H7 (cell line): ENCODE results near the gene RAX. TPM values are rescaled to one million over a fixed set of nuclear protein-coding genes. Genes with fewer than 3 reads are reported as not detected.
A peak's percentile ranks its signal among the peaks of the same experiment; 100 is the strongest.
"Not testable (repeated sequence)": the region's sequence is repeated elsewhere in the genome, so short reads cannot be mapped to it uniquely, and the experiment has no call there.

Experiments used
- DNase-seq: peaks from one replicate; pipeline ENCODE4 v3.0.0; 2012
- H3K27me3 ChIP-seq: 2 replicates; pipeline ENCODE4 v1.6.0; 2011; ENCODE audit warnings: mild to moderate bottlenecking, low read length; ENCODE audit not compliant: control insufficient read depth, insufficient read depth
- H3K36me3 ChIP-seq: replicated peaks from 2 replicates; pipeline ENCODE4 v1.5.1; 2011; ENCODE audit warnings: low read length; ENCODE audit not compliant: control insufficient read depth, insufficient read depth
- H3K4me3 ChIP-seq: 2 replicates; pipeline ENCODE4 v1.5.1; 2011; ENCODE audit warnings: low read depth, mild to moderate bottlenecking, control low read depth, low read length, moderate library complexity; ENCODE audit not compliant: insufficient read depth
- total RNA-seq: library from RNA; depleted of rRNA; stranded (reverse); fragments of >200 nt; shearing (Covaris generic); gene quantifications from 2 replicates; pipeline ENCODE4 v1.2.3, GENCODE V29; 2014

The RAX gene
- total RNA-seq, 1 experiment from 2014 or later, result not detected

DNA sequence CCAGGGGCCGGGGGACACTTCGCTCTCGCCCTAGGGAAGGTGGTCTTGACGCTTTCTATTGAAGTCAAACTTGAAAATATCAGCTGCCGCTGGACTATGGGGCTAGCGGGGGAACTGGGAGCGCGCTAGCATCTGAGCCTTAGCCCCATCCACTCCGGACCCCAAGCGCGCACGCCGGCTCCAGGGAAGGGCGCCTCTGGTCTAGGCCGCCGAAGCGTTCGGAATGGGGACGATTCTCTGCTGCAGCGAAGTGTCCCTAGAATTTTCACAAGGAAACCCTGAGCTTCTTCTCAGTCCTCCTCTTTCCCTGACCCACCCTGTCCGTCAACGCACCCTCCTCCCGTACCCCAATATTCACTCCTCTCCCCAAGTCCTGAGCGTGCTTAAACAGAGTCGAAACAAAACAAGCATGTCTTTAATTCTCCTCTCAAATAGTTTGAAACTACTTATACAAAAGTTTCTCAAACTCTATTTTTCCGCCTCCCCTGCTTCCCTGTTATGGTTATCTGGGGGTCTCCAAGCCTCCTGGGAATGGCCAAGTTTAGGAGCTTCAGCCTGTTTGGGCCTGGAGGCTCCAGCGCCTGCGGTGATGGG is 5.0 kb downstream of the RAX start:
- peak; percentile 61 for DNase-seq
- Histone ChIP-seq H3K36me3 (no peaks in the 10 kb centered on the region), H3K4me3 (peak overlapping the region; percentile 35; the same call in 1 of the 2 replicates), H3K27me3 (peaks cover 98% of the 10 kb centered on the region)

DNA sequence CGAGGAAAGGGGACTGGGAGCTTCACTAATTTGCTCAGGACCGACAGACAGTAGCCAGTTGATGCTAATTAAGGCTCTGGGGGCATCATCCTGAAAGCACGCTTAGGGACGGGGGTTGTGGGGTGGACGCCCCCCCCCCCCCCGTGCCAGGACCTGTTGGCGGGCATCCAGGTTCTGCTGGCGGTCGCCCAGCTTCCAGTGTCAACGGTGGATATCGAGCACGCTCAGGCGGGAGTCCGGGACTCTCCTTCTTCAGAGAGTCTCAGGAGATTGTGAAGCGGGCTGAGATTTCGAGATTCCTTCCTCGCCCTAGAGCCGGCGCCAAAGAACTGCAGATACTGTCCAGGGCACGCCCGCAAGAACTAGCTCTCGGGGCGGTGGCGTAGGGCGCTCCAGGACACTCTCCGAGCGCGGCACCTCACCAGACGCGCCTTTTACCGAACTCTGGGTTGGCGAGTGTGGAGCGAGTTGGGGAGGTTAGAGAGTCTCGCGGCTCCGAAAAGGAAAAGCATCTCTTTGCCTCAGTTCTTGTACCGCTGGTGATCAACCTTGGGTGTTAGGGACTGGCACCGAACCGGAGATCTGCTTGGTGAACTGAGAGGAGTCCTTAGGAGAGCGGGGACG is 5.6 kb downstream of the RAX start:
- peak; percentile 74 for DNase-seq
- H3K27me3 ChIP-seq, result peaks cover 98% of the 10 kb centered on the region
- no peak overlapping the region; the same call in 1 of the 2 replicates for H3K4me3 ChIP-seq
- H3K36me3 ChIP-seq, result no peaks in the 10 kb centered on the region

DNA sequence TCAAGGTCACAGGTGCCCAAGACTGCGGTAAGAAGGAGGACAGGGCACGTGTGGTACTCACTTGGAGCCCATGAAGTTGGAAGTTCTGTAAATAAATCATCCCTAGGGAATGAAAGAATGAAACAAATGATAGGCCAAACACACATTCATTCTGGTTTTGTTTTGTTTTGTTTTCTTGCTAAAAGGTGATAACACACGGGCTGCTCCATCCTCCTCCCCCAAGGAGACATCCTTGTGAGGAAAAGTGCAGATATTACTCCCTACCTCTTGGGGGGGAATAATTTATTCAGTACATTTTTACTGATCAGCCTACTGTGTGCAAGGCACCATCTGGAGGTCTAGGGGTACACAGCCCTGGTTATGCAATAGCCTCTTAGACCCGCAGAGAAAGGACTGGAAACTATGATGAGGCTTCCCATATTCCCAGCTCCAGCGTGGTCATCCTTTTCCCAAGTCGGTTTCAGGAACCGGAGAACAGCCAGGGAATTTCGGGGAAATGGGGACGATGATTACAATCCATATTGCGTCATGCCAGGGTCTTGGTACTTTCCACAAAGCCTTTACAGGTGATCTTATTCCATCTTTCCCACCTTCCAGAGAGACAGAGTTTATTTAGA is 6.3 kb downstream of the RAX start:
- peak; percentile 28 for DNase-seq
- Histone ChIP-seq H3K36me3 (no peaks in the 10 kb centered on the region), H3K27me3 (peaks cover 94% of the 10 kb centered on the region), H3K4me3 (no peak overlapping the region)

DNA sequence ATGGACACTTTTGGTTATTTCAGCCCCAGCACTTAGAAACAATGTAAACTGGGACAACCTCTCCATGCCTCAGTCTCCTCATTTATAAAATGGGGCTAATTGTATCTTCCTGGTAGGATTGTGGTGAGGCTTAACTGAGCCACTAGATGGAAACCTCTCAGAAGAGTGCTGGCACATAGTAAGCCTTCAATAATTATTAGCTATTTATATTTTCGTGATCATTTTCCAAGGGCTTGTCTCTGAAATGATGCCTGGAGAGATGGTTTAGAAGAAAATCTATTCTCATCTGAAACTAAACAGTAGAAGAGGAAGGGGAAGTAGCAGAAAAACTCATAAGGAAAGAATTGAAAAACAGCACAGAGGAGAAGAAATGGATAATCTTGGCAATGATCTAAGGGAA is 6.8 kb downstream of the RAX start:
- H3K27me3 ChIP-seq, result peaks cover 88% of the 10 kb centered on the region
- H3K4me3 ChIP-seq, result no peak overlapping the region
- H3K36me3 ChIP-seq, result no peaks in the 10 kb centered on the region
- DNase-seq, result no peak

DNA sequence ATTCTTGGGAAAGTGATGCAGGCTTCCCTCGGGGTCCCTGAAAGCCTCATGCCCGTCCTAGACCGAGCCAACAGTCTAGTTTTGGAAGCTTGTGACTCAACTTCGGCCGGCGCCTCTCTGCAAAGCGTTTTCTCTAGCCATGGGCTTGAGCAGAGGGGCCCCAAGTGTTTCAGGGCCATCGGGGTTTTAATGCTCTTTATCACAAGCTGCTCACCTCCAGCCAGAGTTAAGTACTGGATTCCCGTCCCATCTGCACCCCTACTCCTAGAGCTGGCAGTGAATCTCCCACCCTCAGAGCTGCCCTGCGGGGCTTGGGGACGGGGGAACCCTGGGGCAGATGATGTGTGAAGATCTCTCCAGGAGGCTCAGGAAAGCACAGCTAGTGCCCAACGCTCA is 7.3 kb downstream of the RAX start:
- no peak for DNase-seq
- Histone ChIP-seq H3K4me3 (no peak overlapping the region), H3K27me3 (peaks cover 84% of the 10 kb centered on the region), H3K36me3 (no peaks in the 10 kb centered on the region)

DNA sequence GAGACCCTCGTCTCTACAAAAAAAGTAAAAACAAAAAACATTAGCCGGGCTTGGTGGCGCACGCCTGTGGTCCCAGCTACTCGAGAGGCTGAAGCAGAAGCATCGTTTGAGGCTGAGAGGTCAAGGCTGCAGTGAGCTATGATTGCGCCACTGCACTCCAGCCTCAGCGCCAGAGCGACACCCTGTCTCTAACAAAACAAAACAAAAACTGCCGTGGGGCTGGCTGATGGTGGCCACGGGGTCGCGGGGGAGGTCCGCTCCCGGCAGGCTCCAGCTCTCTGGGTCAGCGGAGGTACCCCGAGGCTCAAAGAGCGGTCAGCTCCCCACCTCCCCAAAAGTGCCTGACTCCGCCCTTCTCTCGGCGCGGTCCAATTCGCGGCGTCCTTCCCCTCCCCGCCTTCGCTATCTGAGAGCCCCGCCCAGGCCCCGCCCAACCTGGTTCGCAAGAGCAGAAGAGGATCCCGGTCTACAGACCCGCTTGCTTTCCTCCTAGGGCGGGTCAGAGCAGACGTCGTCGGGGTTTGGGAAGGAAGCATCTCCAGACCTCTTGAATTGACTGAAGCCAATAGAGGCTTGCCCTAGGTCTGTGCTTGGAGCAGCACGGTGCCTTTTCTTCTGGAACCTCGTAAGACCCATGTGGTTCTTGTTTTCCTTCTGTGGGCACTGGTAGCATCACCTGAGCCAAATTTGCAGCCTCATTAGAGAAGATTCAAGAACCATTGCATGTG is 7.8 kb downstream of the RAX start:
- DNase-seq, result peak; percentile 93
- Histone ChIP-seq H3K36me3 (no peaks in the 10 kb centered on the region), H3K27me3 (peaks cover 78% of the 10 kb centered on the region), H3K4me3 (peak overlapping the region; percentile 46)

DNA sequence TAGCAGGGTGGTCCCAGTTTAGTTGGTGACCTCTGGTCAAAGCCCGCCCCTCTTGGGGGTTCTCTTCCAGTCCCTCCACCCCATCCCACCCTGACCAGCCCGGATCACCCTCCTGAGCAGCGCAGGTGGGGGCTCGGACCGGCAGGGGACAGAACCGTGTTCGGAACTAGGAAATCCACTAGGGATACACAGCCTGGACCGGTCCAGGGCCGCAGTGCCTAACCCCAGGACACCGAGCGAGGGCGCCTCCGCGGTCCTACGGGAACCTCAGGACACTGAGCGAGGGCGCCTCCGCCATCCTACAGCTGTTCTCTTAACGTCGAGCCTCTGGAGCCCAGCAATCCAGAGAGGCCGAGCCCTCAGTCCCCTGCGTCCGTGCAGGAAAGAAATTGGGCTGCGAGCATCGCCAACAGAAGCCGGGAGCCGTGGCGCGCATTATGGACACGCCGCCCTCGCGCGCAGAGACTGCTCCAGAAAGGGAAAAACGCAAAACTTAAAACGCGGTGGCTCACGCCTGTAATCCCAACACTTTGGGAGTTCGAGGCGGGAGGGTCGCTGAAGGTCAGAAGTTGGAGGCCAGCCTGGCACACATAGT is 8.5 kb downstream of the RAX start:
- Histone ChIP-seq H3K36me3 (no peaks in the 10 kb centered on the region), H3K27me3 (peaks cover 71% of the 10 kb centered on the region), H3K4me3 (peak overlapping the region; percentile 46; the same call in 1 of the 2 replicates)
- DNase-seq, result peak; percentile 68

DNA sequence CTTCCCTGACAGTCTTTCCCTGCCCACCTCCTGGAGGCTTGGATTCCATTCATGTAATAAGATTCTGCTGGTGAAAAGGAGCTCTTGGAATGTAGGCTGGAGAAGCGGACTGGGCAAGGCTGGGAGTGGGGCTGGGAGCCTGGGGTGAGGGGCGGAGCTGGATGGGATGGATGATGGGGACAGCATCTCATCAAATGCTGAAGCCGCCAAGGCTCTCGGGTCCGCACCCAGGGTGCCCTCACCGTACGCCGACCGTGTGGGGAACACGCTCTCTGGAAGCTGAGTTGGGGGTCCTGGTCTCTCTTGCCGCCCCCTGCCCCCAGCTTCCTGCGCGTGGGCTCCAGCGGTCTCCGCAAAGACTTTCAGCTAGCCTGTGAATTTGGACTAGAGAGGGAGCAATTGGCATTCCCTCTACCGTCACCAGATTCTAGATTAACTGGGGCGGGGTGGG is 9.1 kb downstream of the RAX start:
- peaks cover 66% of the 10 kb centered on the region for H3K27me3 ChIP-seq
- no peak overlapping the region for H3K4me3 ChIP-seq
- DNase-seq, result peak; percentile 83
- no peaks in the 10 kb centered on the region for H3K36me3 ChIP-seq

DNA sequence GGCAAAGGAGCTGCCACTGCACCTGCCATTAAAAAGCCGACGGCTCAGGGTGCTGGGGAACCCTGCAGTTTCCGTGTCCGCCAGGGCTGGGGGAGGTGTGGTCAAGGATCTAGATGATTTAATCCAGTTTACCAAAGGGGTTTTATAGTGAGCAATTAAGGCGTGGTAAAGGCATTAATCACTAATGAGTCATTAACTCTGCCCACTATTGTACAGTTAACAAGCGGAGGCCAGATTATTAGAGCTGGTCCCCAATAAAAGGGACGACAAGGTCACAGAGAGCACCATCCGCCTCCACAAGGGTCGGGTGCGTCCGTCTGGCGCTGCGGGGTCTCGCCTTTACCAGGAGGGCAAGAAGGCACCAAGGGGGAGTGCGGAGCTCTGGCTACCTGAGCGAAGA is 9.6 kb downstream of the RAX start:
- peak; percentile 21 for DNase-seq
- Histone ChIP-seq H3K36me3 (no peaks in the 10 kb centered on the region), H3K4me3 (no peak overlapping the region), H3K27me3 (peaks cover 62% of the 10 kb centered on the region)

DNA sequence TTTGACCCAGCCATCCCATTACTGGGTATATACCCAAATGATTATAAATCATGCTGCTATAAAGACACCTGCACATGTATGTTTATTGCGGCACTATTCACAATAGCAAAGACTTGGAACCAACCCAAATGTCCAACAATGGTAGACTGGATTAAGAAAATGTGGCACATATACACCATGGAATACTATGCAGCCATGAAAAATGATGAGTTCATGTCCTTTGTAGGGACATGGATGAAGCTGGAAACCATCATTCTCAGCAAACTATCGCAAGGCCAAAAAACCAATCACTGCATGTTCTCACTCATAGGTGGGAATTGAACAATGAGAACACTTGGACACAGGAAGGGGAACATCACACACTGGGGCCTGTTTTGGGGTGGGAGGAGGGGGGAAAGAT is 11.0 kb downstream of the RAX start:
- not testable (repeated sequence) for DNase-seq, H3K4me3 ChIP-seq, H3K36me3 ChIP-seq
- peaks cover 48% of the 10 kb centered on the region for H3K27me3 ChIP-seq

DNA sequence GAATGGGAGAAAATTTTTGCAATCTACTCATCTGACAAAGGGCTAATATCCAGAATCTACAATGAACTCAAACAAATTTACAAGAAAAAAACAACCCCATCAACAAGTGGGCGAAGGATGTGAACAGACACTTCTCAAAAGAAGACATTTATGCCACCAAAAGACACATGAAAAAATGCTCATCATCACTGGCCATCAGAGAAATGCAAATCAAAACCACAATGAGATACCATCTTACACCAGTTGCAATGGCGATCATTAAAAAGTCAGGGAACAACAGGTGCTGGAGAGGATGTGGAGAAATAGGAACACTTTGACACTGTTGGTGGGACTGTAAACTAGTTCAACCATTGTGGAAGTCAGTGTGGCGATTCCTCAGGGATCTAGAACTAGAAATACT is 11.4 kb downstream of the RAX start:
- H3K36me3 ChIP-seq, DNase-seq, H3K4me3 ChIP-seq: not testable (repeated sequence)
- H3K27me3 ChIP-seq, result peaks cover 44% of the 10 kb centered on the region

DNA sequence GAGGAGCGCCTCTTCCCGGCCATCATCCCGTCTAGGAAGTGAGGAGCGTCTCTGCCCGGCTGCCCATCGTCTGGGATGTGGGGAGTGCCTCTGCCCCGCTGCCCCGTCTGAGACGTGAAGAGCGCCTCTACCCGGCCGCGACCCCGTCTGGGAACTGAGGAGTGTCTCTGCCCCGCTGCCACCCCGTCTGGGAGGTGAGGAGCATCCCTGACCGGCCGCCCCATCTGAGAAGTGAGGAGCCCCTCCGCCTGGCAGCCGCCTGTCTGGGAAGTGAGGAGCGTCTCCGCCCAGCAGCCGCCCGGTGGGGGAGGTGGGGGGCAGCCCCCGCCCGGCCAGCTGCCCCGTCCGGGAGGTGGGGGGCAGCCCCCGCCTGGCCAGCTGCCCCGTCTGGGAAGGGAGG is 17.8 kb downstream of the RAX start:
- H3K4me3 ChIP-seq, H3K36me3 ChIP-seq, DNase-seq, H3K27me3 ChIP-seq: not testable (repeated sequence)

DNA sequence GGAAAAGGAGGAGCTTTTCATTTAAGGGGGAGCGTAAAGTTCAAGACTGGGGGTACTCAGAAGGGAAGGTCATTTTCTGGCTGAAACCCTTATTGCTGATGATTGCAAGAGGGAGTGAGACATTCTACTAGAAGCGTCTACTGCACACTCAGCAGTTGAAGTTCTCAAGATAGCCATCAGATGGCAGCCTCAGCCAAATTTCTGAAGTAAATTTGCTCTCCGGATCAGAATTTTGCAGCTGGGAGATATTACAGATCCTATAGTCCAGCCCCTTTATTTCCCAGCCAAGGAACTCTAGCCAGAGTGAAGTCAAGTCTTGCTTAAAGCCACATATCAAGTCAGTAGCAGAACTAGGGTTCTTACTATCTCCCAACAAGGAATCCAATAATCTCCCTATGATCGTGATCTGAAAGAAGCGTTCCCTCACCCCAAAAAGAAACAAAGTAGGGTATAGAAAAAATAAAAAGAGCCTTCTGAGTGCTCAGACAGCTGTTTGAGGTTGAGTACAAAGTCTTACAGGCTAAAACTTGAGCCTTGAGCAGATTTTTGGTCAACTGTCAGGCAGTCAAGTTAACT is 24.0 kb downstream of the RAX start:
- peak; percentile 63 for DNase-seq
- no peaks in the 10 kb centered on the region for H3K36me3 ChIP-seq
- H3K27me3 ChIP-seq, result peaks cover 14% of the 10 kb centered on the region
- no peak overlapping the region for H3K4me3 ChIP-seq

DNA sequence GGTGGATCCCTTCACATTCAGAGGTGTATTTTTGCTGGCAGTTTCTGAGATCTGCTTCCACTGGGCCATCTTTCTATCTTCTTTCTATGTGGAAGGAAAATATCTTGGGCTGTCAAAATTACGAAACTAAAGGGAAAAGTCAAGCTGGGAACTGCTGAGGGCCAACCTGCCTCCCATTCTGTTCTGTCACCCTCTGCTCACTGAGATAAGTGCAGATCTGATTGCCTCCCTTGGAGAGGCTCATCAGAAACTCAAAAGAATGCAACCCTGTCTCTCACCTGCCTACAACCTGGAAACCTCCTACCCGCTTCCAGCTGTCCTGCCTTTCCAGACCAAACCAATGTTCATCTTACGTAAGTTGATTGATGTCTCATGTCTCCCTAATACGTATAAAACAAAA is 26.5 kb downstream of the RAX start:
- Histone ChIP-seq H3K27me3 (peaks cover 14% of the 10 kb centered on the region), H3K4me3 (no peak overlapping the region), H3K36me3 (no peaks in the 10 kb centered on the region)
- no peak for DNase-seq
